DMS79 (cell line): ENCODE measurements around the gene SHISAL2A.
A peak's percentile ranks its signal among the peaks of the same experiment; 100 is the strongest.

Experiments
- DNase-seq: peaks from one replicate; lab custom pipeline; 2025; lab: John Stamatoyannopoulos, UW

The SHISAL2A gene

DNA sequence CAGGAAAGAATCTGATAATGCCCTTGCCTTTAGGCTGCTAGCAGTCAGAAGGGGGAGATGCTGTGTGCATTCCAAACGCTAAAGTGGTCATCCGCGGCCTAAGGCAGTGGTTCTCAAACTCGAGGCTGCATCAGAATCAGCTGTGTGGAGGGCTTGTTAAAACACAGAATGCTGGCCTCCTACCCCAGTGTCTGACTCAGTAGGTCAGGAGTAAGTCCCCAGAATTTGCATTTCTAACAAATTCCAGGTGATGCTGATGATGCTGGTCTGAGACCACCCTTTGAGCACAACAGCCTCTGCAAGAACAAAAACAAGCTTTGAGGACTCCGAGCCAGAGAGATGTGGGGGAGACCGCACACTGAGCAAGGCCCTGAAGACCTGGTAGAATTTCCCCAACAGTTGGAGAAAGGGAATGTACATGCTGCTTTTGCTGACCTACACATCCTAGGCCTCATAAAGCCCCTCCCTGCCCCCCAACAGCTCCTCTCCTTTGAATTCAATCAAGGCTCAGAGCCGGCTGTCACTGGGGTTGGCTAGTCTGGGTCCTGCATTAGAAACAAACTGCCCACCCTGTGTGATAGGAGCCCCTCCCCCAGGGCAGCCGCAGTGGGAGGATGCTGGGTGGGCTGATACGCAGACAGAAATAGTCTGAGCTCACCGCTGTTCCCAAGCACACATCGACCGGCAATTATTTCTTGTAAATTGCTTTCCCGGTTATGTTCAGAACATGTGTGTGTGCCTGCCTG, 27.1 kb downstream of the SHISAL2A start:
- DNase-seq, result no peak

DNA sequence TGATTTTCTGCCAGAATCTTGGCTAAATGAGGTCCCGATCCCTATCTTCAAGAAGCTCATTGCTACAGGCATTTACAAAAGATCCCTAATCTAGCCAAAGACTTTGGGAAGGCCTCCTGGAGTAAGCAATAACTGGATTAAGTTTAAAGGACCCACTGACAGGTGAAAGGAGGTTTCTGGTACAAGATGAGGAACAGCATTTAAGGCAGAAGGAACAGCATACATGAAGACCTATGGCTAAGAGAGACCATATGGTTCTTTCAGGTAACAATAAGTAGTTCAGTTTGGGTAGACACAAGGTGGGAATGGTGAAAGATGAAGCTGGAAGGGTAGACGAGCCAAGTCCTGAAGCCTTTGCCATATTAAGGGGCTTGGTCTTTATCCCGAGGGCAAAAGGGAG, 27.8 kb downstream of the SHISAL2A start:
- no peak for DNase-seq

DNA sequence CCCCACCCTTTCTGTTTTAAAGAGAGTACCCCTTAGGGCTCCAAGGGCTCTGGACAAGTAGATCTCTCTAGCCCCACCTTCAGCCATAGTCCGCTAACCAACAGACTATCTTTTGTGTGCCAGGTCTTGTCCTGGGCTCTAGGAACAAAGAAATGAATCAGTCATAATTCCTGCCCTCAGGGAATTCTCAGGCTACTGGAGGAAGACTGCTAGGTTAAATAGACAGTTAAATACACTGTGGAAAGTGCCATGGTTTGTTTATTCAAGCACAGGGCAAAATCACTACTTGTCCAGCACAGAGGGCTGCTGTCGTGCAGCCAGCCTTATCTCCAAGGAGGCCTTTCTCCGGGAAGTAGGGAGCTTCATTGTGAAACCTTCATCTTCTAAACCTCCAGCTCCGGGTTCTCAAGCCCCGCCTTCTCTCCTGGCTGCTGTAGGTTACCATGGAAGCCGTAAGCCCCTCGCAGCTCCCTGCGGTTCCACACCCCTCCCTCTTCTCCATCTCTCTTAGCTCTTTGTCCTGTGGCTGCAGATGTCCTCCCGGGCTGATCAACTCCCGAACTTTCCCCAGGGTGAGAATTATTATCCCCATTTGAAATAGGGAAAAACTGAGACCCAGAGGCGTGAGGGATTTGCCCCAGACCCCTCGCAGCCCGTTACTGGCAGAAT, 29.8 kb downstream of the SHISAL2A start:
- DNase-seq, result peak; percentile 63

DNA sequence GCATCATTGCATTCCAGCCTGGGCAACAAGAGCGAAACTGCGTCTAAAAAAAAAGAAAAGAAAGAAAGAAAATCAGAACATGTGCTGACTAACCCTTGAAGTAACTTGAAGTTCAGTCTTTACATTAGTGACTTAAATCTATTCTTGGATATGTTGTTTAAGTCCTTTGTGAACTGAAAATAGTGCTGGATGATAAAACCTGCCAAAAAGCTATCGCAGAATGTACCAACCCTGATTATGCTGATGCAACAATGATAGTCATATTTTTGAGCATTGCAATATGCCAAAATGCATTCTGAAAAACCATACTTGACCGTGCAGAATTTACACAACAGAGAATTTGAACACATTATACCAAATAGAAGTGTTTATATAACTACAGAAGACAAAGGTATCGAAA, 30.7 kb downstream of the SHISAL2A start:
- DNase-seq, result no peak

DNA sequence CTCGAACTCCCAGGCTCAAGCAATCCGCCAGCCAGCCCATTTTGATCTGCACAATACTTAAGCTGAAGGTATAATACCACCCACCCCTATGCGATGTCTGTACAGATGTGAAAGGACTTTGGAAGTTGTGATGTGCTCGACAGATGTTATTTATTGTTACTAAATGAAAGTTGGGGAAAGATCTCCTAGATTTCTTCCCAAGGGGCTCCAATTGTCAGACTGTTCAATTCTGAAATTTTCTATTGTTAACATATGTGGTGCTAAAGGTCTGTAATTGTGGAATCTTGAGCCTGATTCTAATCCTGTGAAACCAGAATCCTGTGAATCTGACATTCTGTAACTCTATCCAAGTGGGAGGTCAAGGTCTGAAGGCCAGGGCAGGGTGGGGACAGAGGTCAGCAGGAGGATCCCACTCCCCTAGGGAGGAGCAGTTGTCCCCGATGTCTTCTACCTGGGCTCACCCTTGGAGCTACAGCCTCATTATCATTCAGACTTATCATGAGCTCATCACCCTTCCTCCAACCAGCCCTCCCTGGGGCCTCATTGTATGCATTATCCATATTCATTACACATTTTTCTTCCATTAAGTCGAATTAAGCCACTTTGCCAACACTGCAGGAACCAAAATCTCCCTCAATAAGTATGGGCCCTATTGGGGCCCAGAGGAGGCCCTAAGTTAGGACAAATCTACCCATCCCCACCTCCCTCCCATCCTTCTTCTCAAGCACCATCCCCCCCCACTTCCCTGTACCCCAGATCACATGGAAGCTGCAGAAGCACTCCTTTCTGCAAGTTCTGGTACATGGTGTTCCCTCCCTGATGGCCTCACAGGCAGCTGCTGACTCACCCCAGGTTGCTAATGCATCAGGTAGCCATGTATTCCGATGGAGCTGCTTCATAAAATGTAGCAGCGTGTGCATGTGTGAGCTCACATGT, 32.3 kb downstream of the SHISAL2A start:
- DNase-seq, result no peak

DNA sequence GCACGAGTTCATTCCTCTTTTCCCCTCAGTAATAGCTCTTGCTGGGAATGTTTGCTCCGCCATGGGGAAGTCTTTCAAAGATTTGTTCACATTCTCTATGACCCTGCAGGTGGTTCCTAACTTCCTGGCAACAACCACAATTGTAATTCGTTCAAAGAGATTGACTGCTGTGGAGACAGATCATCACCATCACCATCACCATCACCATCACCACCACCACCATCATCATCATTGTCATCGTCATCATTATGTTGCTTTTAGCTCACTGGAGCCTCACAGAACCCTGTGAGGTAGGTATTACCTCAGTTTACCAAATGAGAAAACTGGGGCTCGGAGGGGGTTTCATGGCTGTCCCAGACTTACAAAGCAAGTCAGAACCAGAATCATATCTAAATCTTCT, 34.3 kb downstream of the SHISAL2A start:
- DNase-seq, result no peak

DNA sequence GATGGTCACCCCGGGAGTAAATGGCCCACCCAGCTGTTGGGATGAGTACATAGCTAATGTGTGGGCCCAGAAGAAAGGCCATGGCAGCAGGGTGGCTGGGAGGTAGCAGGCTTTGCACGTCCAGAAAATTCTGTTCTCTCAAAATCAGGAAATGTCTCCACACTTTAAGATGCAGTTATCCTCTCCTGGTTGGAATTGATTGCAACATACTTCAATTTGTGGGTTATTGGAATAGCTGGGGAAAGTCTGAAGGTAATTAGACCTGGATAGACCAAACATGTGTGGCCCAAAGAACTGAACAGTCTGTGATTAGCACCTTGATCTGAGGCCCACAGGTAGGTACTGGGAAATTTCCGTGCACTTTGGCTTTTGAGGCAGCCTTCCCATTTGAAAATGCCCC, 35.0 kb downstream of the SHISAL2A start:
- no peak for DNase-seq

DNA sequence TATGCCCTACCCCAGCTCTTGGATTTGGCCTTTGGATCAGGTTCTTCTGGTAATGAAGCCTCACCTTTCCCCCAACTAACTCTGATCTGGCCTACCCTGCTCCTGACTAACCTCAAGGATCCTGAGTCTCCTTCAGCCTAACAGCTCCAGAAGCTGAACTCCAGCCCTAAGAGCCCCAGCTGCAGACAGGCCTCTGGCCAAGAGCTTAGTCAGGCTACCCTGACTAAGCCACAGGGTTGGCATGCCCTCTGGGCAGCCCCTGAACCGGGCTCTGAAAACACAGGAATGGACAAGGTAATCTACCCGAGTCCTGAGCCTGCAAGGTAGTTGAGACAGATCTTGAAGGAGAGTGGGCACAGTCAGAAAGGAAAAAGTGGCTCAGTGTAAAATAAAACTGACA, 35.7 kb downstream of the SHISAL2A start:
- DNase-seq, result no peak

DNA sequence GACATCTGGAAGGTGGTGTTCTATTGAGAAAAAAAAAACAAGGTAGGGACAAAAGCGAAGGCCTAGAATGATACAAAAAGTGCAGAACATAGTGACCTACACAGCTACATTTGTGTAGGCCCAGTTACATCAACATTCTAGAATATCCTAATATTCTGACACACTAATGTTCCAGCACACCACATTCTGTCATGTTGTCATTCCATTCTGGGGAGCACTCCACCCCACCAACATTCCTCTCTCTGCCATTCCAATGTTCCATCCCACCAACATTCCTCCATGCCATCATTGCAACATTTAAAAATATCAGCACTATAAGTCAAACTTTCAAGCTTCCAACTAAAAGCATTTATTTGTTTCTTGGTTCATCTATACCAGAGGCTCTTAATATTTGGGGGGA, 36.7 kb downstream of the SHISAL2A start:
- no peak for DNase-seq

DNA sequence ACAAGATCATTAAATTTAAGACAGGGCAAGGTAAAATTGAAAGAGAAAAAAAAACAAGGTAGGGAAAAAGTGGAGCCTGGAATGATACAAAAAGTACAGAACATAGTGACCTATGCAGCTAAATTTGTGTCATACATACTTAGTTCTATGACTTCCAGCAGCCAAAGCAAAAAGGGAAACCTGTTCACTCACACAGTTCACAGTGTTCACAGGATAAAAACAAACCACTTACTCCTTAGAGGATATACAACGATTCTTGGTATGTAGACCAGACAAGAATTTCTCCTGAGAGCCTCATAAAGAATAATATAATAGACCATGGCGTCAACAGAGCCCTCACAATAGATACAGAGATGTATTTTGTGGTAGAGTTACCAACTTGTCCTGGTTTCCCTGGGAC, 37.6 kb downstream of the SHISAL2A start:
- DNase-seq, result no peak

DNA sequence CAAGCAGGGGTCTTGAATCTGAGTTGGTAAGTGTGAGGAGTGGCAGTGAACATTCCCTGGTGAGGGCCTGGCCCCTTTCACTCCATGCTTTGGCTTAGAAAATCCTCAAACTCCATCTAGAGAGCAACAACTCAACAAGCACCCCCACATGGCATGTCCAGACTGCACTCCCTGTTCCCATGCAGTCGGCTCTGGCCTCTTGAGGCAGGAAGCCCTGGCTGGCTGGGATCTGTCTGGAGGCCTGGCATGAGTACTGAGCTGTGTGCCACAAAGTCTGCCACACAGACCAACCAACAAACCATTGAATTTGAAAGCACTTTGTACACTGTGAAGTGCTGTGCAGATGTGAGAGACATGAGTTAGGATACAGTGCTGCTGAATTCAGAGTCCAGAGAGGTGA, 40.0 kb downstream of the SHISAL2A start:
- no peak for DNase-seq

DNA sequence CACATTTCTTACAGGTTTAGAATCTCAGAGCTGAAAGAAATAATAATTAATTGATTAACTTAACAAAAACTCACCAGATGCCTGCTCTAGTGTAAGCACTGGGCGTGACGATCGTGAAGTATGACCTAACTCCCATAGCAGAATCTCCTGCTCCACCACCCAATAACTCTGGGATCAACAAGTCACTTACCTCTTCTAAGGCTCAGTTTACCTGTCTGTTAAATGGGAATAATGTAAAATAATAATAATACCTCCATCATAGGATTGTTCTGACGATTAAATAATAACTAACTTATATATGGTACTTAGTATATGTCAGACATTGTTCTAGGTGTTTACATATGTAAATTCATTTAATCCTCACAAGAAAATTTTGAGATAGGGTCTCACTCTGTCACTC, 40.5 kb downstream of the SHISAL2A start:
- no peak for DNase-seq

DNA sequence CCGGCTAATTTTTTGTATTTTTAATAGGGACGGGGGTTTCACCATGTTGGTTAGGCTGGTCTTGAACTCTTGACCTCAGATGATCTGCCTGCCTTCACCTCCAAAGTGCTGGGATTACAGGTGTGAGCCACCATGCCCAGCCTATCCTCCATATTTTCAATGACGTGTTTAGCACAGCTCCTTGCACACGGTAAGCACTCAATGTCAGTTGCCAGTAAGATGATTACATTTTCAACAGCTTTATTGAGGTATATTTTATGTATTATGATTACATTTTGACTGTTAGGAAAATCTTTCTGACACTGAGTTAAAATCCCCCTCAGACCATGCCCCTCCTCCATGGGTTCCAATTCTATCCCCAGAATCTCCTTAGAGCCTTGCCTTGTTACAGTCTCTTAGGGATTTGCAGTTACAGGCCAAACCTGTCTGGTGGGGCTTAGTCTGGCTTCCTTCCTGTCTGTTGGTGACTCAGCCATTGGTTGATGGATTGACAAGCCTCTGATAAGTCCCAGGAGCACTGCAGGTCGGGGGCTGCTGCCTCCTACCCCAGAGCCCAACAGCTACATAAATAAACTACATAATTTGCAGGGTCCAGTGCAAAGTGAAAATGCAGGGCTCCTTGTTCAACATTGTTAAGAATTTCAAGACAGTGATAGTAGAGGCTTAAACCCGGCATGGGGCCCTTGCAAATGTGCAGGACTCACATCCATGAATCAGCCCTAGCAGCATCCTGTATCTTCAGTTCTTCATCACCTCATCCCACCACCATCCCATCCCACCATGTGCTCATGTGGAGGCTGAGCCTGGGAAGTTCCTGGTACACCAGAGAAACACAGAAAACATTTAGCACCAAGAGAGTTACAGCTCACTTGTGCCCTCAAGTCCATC, 41.8 kb downstream of the SHISAL2A start:
- no peak for DNase-seq

DNA sequence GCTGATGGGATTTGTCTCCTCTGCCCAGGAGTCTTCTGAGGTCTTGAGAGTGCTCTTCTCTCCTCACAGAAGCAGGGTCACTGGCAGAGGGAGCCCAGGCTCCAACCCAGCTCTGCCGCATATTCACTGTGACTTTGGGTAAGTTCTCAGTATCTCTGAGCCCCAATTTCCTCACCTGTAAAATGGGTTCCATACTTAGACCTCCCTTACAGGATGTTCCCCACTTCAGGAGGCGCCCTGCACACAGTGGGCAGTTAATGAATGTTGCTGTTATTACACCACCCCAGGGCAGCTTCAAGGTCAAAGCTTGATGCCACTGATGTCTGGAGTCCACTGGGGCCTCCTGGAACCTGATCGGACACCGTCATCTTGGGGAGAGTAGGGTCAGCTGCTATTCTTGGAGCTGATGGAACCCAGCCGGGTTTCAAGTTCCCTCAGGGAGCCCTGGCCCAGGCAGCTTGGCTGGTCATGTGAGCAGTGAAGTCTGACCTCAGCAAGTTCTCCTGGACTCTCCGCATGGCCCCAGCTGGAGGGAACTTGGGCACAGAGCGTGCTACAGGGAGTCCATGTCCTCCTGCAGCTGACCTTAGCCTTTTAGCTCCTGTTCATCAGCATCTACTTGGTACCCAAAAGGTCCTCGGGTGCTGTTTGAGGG, 43.4 kb downstream of the SHISAL2A start:
- DNase-seq, result no peak

DNA sequence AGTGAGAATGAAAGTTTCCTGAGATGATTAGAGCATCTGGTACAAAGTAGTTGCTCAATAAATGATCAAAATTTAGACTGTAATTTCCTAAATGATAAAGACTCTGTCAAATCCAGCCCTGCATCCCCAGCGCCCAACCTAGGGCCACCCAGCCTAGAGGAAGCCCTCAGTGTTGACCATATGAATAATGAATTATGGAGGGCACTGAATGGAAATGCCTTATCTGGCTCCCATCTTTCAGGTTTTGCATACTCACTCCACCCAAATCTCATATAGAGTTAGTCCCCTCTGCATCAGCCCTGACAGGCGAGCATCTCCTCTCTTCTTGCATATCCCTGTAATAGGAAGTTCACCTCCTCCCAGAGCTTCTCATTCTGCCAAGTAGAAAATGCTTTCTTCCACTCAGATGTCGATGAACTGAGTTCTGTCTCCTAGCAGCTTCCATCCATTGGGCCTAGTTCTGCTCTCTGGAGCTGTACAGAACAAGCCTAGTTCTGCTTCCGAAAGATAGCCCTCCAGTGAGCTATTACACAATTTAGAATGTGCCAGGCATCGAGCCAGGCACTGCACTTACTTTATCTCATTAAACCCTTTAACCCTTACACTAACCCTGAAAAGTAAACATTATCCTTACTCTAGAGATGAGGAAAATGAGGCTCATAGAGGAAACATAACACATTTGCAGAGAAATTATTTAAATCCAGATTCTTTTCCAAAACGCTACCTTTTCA, 44.3 kb downstream of the SHISAL2A start:
- no peak for DNase-seq

DNA sequence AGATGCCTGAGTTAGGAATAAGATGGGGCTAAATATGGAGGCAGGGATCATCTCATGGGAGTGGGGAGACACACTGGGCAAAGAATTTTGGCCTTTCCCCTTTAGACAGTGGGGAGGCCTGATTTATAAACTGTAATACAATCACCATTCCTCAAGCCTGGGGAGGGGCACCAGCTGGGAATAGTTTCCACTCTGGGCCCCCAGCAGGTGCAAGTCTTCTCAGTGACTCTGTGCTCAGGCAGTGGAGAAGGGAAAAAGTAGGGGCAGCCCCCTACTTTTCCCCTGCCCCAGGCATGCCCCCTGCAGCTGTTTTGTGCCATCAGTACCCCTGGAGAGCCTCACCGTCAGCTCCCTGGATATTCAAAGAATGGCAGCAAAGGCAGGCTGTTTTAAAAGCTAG, 46.1 kb downstream of the SHISAL2A start:
- no peak for DNase-seq

DNA sequence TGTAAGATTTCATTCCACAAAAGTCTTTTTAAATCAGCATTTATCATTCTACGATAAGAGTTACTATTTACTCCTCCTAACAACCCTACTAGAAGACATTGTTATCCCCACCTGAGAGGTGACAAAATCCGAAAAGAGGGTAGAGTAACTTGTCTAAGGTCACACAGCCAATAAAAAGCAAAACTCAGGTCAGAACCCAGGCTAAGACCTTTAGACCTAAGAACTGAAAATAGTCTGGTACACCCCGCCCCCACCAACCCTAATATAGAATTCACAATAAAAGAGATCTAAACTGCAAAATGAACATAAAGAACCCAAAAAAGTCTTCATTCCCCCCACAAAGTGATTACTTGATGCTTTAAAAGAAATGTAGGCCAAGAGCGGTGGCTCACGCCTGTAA, 46.5 kb downstream of the SHISAL2A start:
- DNase-seq, result no peak

DNA sequence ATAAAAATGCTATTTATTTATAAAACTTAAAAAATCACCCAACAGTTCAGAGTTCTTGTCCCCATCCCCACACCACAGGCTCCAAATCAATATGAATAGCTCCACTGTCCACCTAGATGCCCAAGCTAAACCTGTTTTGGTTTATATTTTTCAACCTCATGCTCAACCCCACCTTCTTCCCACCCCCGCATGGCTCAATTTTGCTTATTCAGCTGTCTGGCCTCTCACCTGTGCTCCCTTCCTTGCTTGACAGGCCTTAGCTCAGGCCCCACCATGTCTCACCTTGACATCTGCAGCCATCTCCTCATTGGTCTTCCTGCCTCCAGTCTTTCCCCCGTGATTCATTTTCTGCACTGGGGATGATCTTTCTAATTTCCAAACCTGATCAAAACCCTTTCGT, 47.4 kb downstream of the SHISAL2A start:
- no peak for DNase-seq

DNA sequence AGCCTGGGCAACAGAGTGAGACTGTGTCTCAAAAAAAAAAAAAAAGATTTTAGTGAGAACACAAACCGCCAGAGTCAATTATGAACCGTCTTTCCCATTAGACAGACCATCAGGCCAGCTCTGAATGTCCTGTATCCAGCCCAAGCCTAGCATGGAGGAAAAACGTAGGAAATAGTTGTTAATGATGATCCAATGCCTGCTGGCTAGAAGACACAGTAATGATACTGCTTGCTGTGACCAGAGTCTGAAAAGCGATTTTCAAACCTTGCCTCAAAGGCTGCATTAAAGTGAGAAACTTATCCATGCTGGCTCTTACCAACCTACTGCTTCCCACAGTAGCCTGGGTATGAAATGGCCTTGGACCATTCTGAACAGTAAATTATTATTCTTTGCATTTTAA, 48.2 kb downstream of the SHISAL2A start:
- DNase-seq, result no peak

DNA sequence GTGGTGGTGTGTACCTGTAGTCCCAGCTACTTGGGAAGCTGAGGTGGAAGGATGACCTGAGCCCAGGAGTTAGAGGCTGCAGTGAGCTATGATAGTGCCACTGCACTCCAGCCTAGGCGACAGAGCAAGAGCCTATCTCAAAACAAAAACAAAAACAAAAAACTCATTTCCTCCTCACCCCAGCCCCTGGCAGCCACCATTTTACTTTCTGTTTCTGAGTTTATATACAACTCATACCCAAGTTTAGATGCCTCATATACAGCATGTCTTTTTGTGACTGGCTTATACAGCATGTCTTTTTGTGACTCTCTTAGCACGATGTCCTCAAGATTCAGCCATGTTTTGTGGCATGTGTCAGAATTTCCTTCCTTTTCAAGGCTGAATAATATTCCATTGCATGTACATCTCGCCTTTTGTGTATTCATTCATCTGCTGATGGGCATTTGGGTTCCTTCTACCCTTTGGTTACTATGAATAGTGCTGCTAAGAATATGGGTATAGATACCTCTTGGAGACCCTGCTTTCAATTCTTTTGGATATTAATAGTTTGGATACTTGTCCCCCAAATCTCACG, 50.5 kb downstream of the SHISAL2A start:
- no peak for DNase-seq
